ENCODE data around the gene CCL13. TPM values are rescaled to one million over a fixed set of nuclear protein-coding genes. Genes with fewer than 3 reads are reported as not detected.

Gene CCL13
- total and polyA plus RNA-seq, 8 donors: 0.65 to 29.5 (median 12.0) TPM; not detected in 4

DNA sequence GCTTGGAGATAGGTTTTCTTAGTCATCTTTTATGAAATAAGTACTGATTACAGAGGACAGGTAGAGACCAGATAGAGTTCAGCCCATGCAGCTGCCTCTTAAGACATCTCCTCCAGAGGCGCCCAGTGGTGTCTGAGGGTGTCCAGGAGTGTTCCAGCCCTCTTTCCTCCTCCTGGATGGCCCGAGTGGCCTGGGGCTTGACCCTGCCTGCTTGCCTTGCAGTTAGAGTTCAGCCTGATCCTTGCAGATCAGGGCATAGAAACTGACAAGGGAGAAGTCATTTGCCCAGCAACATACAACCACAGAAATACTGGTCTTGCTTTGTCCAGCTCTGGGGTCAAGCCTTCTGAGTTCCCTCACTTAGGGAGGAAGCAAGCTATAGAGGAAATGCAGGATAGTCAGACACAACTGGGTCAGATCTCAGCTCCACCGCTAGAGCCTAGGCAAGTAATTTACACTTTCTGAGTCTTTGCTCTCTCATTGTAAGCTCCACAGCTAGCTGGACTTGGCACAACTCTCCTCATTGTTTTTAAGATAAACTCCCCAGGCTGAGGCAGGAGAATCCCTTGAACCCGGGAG lies 10.3 kb downstream of the CCL13 start:
- TF ChIP-seq POLR2A (IDR thresholded peaks at IDR 0.05) (no peak), POLR2AphosphoS5 (IDR thresholded peaks at IDR 0.05) (no peak), EP300 (IDR thresholded peaks at IDR 0.05) (no peak)
- TF ChIP-seq, protein P1, sequence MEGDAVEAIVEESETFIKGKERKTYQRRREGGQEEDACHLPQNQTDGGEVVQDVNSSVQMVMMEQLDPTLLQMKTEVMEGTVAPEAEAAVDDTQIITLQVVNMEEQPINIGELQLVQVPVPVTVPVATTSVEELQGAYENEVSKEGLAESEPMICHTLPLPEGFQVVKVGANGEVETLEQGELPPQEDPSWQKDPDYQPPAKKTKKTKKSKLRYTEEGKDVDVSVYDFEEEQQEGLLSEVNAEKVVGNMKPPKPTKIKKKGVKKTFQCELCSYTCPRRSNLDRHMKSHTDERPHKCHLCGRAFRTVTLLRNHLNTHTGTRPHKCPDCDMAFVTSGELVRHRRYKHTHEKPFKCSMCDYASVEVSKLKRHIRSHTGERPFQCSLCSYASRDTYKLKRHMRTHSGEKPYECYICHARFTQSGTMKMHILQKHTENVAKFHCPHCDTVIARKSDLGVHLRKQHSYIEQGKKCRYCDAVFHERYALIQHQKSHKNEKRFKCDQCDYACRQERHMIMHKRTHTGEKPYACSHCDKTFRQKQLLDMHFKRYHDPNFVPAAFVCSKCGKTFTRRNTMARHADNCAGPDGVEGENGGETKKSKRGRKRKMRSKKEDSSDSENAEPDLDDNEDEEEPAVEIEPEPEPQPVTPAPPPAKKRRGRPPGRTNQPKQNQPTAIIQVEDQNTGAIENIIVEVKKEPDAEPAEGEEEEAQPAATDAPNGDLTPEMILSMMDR (IDR thresholded peaks at IDR 0.05): no peak
- H3K27ac ChIP-seq: no peak overlapping the region
- H3K9me3 ChIP-seq: no peaks in the 10 kb centered on the region
- intact Hi-C loops (cut with DNase I; ENCODE audit: low total_unique reads): no loop called here
- no peak overlapping the region for H3K4me3 ChIP-seq
- peaks cover 0 to 55% (median 0%) of the 10 kb centered on the region in 3 donors for H3K27me3 ChIP-seq
- DNase-seq: no peak
- 60 to 67% (median 62%) methylated on average over 4 of the region's 4 CpGs for WGBS, 5 donors
- peaks cover 0 to 5% (median 0%) of the 10 kb centered on the region in 4 donors for H3K4me1 ChIP-seq
- no peaks in the 10 kb centered on the region for H3K36me3 ChIP-seq

DNA sequence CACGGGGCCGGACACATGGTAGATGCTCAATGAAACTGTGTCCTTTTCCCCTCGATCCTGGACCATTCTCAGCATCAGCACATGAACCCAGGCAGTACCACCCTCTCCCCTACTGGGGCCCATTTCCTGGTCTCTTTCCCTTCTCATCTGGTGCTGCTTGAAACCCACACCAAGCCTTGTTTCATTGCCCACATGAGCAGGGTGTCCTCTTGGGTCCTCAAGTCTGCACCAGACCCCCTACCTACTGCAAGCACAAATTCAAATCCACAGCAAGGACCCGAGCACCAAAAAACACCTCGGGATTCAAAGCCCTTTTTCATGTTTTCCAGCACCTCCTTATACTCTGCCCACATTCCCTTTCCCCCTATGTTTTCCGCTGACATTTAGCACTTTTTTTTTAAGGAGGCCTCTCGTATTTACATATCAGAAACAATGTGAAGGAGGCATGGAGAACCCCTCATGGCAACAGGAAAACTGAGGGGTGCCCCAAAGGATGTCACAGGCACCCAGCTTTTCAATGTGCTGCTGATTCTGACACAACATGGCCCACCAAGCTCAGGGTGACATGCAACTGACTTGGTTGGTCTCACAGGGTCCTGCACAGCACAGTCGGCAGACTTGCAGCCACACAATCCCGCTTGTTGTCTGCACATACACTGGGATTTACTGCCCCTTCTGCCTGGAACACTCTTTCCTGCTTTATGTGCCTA lies 11.4 kb downstream of the CCL13 start:
- intact Hi-C loops (cut with DNase I; ENCODE audit: low total_unique reads): no loop called here
- Histone ChIP-seq H3K4me3 (no peak overlapping the region), H3K9me3 (no peaks in the 10 kb centered on the region), H3K27ac (no peak overlapping the region), H3K4me1 (peaks cover 0 to 5% (median 0%) of the 10 kb centered on the region in 4 donors), H3K27me3 (peaks cover 0 to 45% (median 0%) of the 10 kb centered on the region in 3 donors), H3K36me3 (no peaks in the 10 kb centered on the region)
- DNase-seq: no peak
- 68 to 79% (median 70%) methylated on average over 9 of the region's 9 CpGs for WGBS, 5 donors
- TF ChIP-seq, protein P1 (IDR thresholded peaks at IDR 0.05): no peak
- TF ChIP-seq POLR2AphosphoS5 (IDR thresholded peaks at IDR 0.05) (no peak), EP300 (IDR thresholded peaks at IDR 0.05) (no peak), POLR2A (IDR thresholded peaks at IDR 0.05) (no peak)

DNA sequence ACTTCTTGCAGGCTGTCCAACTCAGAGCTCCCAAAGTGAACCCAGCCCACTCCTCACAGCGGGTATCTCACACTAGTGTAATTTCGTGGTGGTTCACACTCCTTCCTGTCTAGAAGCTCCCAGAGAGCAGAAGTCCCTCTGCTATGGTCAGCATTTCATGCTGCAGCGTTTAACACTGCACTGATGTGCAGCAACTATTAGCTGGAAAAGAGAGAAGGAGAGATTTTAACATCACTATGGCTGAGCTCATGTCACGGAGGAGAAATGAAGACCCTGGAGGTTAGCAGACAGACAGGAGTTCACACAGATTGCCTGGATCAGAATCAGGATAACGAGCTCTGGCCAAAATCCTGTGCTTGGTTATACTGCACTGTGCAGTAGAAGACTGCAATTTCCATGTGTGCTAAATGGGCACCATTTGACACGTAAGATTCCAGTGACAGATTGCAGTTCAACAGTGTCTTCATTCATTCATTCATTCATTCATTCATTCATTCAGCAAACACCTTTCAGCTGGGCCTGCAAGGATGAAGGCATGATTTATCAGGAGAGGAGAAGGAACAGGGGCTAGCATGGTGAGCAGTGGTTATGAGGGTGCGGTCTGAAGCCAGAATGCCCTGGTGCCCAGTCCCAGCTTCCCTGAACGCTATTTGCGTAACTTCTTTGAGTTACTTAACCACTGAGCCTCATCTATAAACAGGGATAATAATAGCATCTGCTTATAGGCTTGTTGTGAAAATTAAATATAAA lies 12.1 kb downstream of the CCL13 start:
- intact Hi-C loops (cut with DNase I; ENCODE audit: low total_unique reads): no loop called here
- WGBS, 5 donors: 56 to 75% (median 67%) methylated on average over 9 of the region's 9 CpGs

More for the DNA sequence above, 12.1 kb downstream of the CCL13 start:
- no peak for TF ChIP-seq EP300 (IDR thresholded peaks at IDR 0.05)
- TF ChIP-seq POLR2A (IDR thresholded peaks at IDR 0.05): no peak
- TF ChIP-seq, protein P1 (IDR thresholded peaks at IDR 0.05): no peak
- no peak for TF ChIP-seq POLR2AphosphoS5 (IDR thresholded peaks at IDR 0.05)
- H3K4me1 ChIP-seq: peaks cover 0 to 5% (median 0%) of the 10 kb centered on the region in 4 donors
- DNase-seq: no peak
- peaks cover 0 to 38% (median 0%) of the 10 kb centered on the region in 3 donors for H3K27me3 ChIP-seq
- no peaks in the 10 kb centered on the region for H3K9me3 ChIP-seq
- no peaks in the 10 kb centered on the region for H3K36me3 ChIP-seq
- H3K27ac ChIP-seq: no peak overlapping the region
- H3K4me3 ChIP-seq: no peak overlapping the region
